Astrocyte of the spinal cord (primary cell): ENCODE data around the gene CRB1.
"Not testable (repeated sequence)": the region's sequence is repeated elsewhere in the genome, so short reads cannot be mapped to it uniquely, and the experiment has no call there.

Experiments used
- DNase-seq: peaks from one replicate; pipeline ENCODE4 v3.0.0; 2011; ENCODE audit warnings: low read depth, low spot score
- H3K4me3 ChIP-seq: 2 replicates; pipeline ENCODE4 v1.5.1; 2011; ENCODE audit warnings: low read depth, mild to moderate bottlenecking, low read length, moderate library complexity
- in situ Hi-C: cut with HindIII; loops from 2 replicates; pipeline ENCODE4 v1.10.0; 2017; ENCODE audit warnings: low sequenced_read_pairs
- TF ChIP-seq, protein P1 (sequence below): IDR thresholded peaks from 2 replicates; pipeline ENCODE4 v1.5.1; 2012; ENCODE audit warnings: low read depth, mild to moderate bottlenecking, low read length, inconsistent platforms

CRB1 gene

GRCh38 chr1:197397895-197398294, 129.8 kb downstream of the CRB1 start:
- no peak for DNase-seq
- in situ Hi-C loops = no loop called here
- H3K4me3 ChIP-seq = no peak overlapping the region
- TF ChIP-seq, protein P1, sequence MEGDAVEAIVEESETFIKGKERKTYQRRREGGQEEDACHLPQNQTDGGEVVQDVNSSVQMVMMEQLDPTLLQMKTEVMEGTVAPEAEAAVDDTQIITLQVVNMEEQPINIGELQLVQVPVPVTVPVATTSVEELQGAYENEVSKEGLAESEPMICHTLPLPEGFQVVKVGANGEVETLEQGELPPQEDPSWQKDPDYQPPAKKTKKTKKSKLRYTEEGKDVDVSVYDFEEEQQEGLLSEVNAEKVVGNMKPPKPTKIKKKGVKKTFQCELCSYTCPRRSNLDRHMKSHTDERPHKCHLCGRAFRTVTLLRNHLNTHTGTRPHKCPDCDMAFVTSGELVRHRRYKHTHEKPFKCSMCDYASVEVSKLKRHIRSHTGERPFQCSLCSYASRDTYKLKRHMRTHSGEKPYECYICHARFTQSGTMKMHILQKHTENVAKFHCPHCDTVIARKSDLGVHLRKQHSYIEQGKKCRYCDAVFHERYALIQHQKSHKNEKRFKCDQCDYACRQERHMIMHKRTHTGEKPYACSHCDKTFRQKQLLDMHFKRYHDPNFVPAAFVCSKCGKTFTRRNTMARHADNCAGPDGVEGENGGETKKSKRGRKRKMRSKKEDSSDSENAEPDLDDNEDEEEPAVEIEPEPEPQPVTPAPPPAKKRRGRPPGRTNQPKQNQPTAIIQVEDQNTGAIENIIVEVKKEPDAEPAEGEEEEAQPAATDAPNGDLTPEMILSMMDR = no peak

DNA sequence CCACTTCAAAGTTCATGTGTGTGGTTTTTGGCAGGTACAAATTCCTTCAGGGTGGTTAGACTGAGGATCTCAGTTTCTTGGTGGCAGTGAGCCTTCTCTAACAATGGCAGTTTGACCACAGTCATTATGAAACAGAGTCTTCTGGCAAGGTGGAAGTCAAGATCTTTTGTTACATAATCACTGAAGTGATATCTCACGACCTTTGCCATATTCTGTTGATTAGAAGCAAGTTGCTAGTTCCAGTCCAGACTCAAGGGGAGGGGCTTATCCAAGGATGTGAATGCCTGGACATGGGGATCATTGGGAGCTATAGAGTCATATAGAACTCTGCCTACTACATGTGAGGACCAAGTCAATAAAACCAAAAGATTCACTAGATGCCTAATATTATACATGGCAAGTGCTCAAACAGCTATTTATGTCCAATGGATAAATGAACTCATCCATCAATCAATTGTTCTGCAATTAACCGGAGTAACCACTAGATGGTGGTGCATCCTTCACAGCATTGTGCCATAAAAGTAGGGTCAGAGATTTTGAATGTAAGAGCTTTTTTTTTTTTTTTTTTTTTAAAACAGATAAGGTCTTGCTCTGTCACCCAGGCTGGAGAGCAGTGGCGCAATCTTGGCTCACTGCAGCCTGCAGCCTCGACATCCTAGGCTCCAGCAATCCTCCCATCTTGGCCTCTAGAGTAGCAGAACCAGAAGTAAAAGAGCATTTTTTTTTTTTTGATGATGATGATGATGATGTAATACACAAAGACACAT, 131.9 kb downstream of the CRB1 start:
- TF ChIP-seq, protein P1 = peak; percentile 66
- H3K4me3 ChIP-seq = no peak overlapping the region
- in situ Hi-C loops = no loop called here
- peak; percentile 34 for DNase-seq

- H3K4me3 ChIP-seq = no peak overlapping the region
- in situ Hi-C loops = no loop called here
- no peak for DNase-seq
- TF ChIP-seq, protein P1 = no peak
Measured at GRCh38 chr1:197400522-197400902, 132.5 kb downstream of the CRB1 start.

DNA sequence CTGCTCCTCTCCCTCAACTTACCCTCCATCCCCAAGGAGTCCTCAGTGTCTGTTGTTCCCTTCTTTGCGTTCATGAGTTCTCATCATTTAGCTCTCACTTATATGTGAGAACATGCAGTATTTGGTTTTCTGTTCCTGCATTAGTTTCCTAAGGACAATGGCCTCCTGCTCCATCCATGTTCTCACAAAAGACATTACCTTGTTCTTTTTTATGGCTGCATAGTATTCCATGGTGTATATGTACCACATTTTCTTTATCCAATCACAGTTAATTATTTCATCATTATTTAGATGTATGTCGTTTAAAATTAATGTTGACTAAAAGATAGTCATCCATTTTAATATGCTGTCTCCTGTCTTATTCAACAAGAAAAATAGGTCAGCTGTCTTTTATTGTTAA, 134.1 kb downstream of the CRB1 start:
- DNase-seq = no peak
- TF ChIP-seq, protein P1 = no peak
- in situ Hi-C loops = no loop called here
- no peak overlapping the region for H3K4me3 ChIP-seq

- DNase-seq, H3K4me3 ChIP-seq, in situ Hi-C loops: not testable (repeated sequence)
Measured at GRCh38 chr1:197404774-197405173, 136.7 kb downstream of the CRB1 start.

- H3K4me3 ChIP-seq, in situ Hi-C loops, DNase-seq: not testable (repeated sequence)
Measured at GRCh38 chr1:197405614-197406013, 137.6 kb downstream of the CRB1 start.

DNA sequence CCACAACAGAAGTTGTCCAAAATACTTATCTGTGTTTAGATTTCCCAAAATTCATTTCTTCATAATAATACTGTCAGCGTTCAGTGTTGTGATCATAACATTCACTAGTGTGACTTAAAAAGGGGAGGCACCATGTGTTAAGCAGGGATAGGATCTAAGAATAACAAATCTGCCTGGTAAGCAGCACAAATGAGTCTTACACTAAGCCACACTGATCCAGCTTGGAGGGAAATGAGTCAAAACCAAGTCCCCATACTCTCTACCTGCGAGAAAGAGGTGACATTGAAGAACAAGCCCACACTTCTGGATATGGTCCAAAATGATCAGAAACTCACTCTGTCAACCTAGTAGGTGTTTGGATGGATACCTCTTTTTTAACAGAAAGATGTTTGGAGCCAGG, 145.5 kb downstream of the CRB1 start:
- no peak for DNase-seq
- in situ Hi-C loops = no loop called here

More for the DNA sequence above, 145.5 kb downstream of the CRB1 start:
- TF ChIP-seq, protein P1 = no peak
- H3K4me3 ChIP-seq = no peak overlapping the region
